ENCODE results near the gene EVI5.
"Not testable (repeated sequence)": the region's sequence is repeated elsewhere in the genome, so short reads cannot be mapped to it uniquely, and the experiment has no call there.

Gene EVI5

GRCh38 chr1:92695104-92695503, 89.8 kb downstream of the EVI5 start:
- no peak for DNase-seq (ENCODE audit: low read depth, low spot score)

- no peak for DNase-seq (ENCODE audit: low read depth, low spot score)
These were observed 93.0 kb downstream of the EVI5 start for GRCh38 chr1:92691925-92692324.

DNA sequence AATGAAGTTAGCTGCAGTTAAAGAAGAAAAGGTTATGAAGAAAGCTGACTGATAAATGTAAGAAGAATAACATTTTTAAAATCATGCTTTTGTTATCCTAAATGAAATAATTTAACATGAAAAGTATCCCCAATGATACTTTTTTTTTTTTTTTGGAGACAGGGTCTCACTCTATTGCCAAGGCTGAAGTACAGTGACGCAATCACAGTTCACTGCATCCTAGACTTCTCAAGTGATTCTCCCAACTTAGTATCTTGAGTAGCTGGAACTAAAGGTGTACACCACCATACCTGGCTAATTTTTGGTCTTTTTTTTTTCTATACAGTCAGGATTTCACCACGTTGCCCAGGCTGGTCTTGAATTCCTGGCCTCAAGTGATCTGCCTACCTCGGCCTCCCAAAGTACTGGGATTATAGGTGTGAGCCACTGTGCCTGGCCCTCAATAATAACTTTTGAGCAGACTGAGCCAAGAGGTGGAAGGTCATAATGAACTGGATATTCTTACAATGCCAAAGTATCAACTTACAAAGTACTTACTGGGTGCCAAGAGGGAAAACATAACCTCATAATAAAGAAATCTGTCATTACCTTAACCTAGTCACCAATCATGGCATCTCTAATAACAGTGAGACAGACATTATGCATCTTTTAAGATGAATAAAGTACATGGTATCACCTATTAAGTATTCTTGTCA, 94.5 kb downstream of the EVI5 start:
- no peak for DNase-seq (ENCODE audit: low read depth, low spot score)

DNA sequence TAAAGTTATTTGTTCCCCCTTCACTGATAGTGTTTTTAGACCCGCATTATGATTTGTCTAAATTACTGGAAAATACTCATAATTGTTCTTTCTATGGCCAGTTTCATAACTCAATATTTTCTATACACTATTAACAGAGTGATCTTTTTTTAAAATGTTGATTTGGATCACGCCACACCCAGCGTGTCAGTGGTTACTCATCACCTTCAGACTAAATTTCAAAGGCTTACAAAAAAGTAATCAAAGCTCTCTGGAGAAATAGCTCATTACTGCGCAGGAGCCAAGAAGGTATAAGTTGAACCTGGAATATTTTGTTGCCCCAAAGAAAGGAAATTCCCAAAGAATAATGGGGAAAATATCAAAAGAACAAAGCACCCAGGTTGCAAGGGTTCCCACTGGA, 104.9 kb downstream of the EVI5 start:
- no peak for DNase-seq (ENCODE audit: low read depth, low spot score)

- no peak for DNase-seq (ENCODE audit: low read depth, low spot score)
These were observed 121.1 kb downstream of the EVI5 start for GRCh38 chr1:92663775-92664174.

GRCh38 chr1:92662048-92662447, 122.9 kb downstream of the EVI5 start:
- no peak for DNase-seq (ENCODE audit: low read depth, low spot score)

GRCh38 chr1:92657701-92658100, 127.2 kb downstream of the EVI5 start:
- DNase-seq (ENCODE audit: low read depth, low spot score) = no peak

- no peak for DNase-seq (ENCODE audit: low read depth, low spot score)
These were observed 129.6 kb downstream of the EVI5 start for GRCh38 chr1:92655197-92655801.

DNA sequence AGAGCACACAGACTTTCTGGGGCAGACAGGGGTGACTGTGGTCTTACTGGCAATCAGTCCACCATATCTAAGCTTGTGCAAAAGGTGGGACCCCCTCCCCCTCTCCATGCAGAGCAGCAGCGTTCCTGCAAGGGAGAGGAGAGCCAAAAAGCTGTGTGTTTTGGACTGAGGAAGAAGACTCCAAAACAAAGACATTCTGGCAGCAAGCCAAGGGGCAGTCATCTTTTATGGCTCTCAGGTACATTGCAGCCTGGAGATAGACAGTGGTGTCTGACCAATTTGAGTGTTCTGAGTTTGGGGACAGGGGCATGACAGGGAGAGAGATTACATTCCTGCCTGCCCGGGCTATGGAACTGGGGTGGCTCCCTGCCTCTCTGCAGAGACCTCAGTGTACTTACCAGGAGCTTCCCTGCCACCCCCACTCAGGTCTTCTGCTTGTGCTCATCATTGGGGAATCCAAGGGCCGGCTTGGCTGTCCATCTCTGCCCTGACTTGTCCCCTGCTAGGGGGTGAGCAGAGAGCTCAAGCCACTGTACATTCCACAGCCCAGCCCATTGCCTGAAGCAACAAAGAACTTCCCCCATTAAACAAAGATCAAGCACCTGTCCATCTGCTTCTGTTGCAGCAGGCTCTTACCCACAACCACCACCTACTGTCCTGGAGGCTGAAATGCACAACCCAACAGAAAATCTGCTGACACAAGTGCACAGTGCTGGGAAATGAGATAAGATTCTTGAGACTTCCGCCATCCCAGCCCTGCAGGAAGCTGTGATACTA, 131.1 kb downstream of the EVI5 start:
- no peak for DNase-seq (ENCODE audit: low read depth, low spot score)

DNA sequence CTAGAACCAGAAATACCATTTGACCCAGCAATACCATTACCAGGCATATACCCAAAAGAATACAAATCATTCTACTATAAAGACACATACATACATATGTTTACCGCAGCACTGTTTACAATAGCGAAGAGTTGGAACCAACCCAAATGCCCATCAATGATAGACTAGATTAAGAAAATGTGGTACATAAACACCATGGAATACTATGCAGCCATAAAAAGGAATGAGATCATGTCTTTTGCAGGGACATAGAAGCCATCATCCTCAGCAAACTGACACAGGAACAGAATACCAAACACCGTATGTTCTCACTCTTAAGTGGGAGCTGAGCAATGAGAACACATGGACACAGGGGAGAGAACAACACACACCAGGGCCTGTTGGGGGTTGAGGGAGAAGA, 144.2 kb downstream of the EVI5 start:
- DNase-seq (ENCODE audit: low read depth, low spot score) = not testable (repeated sequence)

GRCh38 chr1:92638498-92638897, 146.4 kb downstream of the EVI5 start:
- DNase-seq (ENCODE audit: low read depth, low spot score) = no peak

DNA sequence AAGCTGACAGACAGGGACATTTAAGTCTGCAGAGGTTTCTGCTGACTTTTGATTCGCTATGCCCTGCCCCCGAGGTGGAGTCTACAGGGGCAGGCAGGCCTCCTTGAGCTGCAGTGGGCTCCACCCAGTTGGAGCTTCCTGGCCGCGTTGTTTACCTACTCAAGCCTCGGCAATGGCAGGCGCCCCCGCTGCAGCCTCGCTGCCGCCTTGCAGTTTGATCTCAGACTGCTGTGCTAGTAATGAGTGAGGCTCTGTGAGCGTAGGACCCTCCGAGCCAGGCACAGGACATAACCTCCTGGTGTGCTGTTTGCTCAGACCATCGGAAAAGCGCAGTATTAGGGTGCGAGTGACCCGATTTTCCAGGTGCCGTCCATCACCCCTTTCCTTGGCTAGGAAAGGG, 149.7 kb downstream of the EVI5 start:
- DNase-seq (ENCODE audit: low read depth, low spot score) = not testable (repeated sequence)

GRCh38 chr1:92623187-92623778, 161.6 kb downstream of the EVI5 start:
- DNase-seq (ENCODE audit: low read depth, low spot score) = no peak

GRCh38 chr1:92619466-92620189, 165.3 kb downstream of the EVI5 start:
- DNase-seq (ENCODE audit: low read depth, low spot score) = no peak

- DNase-seq (ENCODE audit: low read depth, low spot score) = no peak
These were observed 183.9 kb downstream of the EVI5 start for GRCh38 chr1:92601044-92601443.

DNA sequence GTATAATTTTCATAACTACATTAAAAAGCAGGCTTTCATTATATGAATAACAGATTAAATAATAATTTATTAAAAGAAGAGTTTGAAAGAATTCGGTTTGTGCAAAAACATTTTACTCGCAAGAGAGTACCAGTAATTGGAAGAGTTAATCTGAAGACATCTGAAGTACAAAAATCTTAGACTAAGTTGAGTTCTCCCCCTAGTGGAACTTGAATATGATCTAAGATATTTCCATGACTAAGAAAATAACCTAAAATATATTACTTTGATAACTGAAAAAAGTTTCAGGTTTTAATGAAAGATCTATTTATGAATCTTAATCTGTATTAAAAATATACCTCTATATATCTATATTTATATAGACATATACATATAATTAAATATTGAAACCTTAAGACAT, 185.7 kb downstream of the EVI5 start:
- no peak for DNase-seq (ENCODE audit: low read depth, low spot score)

DNA sequence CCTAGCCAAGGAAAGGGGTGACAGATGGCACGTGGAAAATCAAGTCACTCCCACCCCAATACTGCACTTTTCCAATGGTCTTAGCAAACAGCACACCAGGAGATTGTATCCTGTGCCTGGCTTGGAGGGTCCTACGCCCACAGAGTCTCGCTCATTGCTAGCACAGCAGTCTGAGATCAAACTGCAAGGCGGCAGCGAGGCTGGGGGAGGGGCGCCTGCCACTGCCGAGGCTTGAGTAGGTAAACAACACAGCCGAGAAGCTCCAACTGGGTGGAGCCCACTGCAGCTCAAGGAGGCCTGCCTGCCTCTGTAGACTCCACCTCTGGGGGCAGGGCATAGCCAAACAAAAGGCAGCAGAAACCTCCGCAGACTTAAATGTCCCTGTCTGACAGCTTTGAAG, 195.5 kb downstream of the EVI5 start:
- DNase-seq (ENCODE audit: low read depth, low spot score) = not testable (repeated sequence)

DNA sequence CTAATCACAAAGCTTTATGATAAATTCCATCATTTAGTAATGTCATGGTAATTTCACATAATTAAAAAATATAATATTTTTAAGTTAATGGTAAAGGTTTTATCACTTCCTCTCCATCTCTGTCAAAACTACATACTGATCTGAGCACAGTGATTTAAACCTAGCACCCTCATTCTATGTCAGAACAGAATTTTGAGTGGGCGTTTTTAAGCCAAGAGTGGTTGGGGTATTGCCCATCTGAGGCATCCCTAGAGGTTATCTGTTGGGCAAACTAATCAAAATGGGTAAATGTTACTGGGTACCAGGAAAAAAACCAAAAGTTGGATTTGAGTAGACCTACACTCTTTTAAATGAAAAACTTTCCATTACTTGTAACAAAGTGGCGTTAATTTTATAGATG, 197.5 kb downstream of the EVI5 start:
- no peak for DNase-seq (ENCODE audit: low read depth, low spot score)

DNA sequence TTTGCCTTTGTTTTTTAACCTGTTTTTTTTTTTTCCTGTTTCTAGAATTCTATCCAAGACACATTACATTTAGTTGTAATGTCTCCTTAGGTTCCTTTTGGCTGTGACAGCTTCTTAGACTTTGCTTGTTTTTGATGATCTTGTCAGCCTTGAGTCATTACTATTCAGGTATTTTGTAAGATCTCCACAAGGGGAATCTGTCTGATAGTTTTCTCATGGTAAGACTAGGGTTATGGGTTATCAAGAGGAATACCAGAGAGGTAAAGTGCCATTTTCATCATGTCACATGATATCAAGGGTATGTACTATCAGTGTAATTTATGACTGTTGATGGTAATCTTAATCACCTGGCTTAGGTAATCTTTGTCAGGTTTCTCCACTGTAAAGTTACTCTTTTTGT, 199.1 kb downstream of the EVI5 start:
- DNase-seq (ENCODE audit: low read depth, low spot score) = no peak

DNA sequence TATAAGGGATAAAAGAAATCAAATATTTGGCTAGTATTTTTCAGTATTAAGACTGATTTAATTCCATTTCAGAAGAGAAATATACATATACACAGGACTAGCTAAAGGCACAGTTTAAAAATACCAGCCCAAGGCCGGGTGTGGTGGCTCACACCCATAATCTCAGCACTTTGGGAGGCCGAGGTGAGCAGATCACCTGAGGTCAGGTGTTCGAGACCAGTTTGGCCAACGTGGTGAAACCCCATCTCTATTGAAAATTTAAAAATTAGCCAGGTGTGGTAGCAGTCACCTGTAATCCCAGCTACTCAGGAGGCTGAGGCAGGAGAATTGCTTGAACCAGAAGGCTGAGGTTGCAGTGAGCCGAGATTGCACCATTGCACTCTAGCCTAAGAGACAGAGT, 200.1 kb downstream of the EVI5 start:
- not testable (repeated sequence) for DNase-seq (ENCODE audit: low read depth, low spot score)

DNA sequence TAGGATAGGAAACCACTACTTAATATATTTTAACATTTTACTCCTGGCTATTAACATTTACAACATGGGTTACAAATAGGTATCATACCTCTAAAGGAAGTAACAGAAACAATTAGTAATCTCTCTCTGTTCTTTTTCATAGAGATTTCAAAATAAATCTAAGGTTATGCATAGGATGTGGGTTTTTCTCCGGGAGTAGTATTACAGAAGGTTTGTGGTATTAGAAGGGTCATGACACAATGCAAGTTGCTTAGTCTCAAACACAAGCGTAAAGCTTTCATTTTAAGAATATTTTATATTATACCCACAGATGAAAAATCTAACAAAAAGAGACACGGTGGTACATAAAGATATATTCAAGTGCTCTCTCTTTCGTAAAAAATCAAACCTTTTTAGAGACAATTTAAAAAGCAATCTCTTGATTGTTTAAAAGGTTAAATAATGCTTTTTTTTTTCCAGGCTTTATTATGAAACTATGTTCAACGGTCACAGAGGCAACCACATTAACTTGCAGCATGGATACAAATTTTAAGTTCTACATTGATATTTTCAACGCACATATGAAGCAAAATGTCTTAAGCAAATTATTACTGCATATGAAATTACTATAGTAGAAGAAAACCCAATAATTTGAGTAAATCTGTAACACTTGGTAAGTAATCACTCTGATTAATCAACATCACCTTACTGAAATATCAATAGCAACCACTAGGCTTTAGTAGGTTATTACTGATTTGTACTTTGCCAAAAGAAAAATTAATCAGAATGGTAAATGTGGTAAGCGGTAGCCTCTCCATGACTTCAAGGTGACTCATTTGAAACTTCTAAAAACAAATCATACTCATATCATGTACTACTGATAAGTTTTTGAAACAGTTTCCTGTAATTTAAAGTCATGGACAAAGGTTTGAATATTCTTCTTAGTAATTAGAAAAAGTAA, 200.8 kb downstream of the EVI5 start:
- DNase-seq (ENCODE audit: low read depth, low spot score) = no peak
